HEK293 (cell line): ENCODE data around the gene TMUB1.

ENCODE experiments used
- BCL11A ChIP-seq: fragments of 450-650 bp; formaldehyde crosslinking; IDR thresholded peaks from 2 replicates; pipeline ENCODE4 v1.5.1; 2016; ENCODE audit warnings: low read depth, missing biosample characterization, missing genetic modification characterization
- GFI1B ChIP-seq: fragments of 450-650 bp; formaldehyde crosslinking; IDR thresholded peaks from 2 replicates; pipeline ENCODE4 v1.5.1; 2016; ENCODE audit warnings: missing biosample characterization, missing genetic modification characterization
- KLF1 ChIP-seq: fragments of 450-650 bp; formaldehyde crosslinking; IDR thresholded peaks from 2 replicates; pipeline ENCODE4 v1.5.1; 2016; ENCODE audit warnings: missing biosample characterization, missing genetic modification characterization
- KLF16 ChIP-seq: fragments of 450-650 bp; formaldehyde crosslinking; IDR thresholded peaks from 2 replicates; pipeline ENCODE4 v1.5.1; 2017; ENCODE audit warnings: missing biosample characterization, missing genetic modification characterization
- MEIS1 ChIP-seq: sonication (generic); formaldehyde crosslinking; IDR thresholded peaks from 2 replicates; pipeline ENCODE4 v1.8.1; 2022; ENCODE audit warnings: missing genetic modification reagents, mild to moderate bottlenecking, borderline replicate concordance
- OVOL3 ChIP-seq: fragments of 450-650 bp; formaldehyde crosslinking; IDR thresholded peaks from 2 replicates; pipeline ENCODE4 v1.5.1; 2016; ENCODE audit warnings: missing biosample characterization, missing genetic modification characterization
- RBAK ChIP-seq: fragments of 450-650 bp; formaldehyde crosslinking; IDR thresholded peaks from 2 replicates; pipeline ENCODE4 v1.5.1; 2016; ENCODE audit warnings: missing biosample characterization, missing genetic modification characterization
- SP7 ChIP-seq: fragments of 450-650 bp; formaldehyde crosslinking; IDR thresholded peaks from 2 replicates; pipeline ENCODE4 v1.5.1; 2016; ENCODE audit warnings: missing biosample characterization, missing genetic modification characterization
- ZFP3 ChIP-seq: fragments of 450-650 bp; formaldehyde crosslinking; IDR thresholded peaks from 2 replicates; pipeline ENCODE4 v1.5.1; 2016; ENCODE audit warnings: low read depth, missing biosample characterization, missing genetic modification characterization
- ZFP37 ChIP-seq: fragments of 450-650 bp; formaldehyde crosslinking; IDR thresholded peaks from 2 replicates; pipeline ENCODE4 v1.5.1; 2016; ENCODE audit warnings: missing biosample characterization, missing genetic modification characterization
- ZNF16 ChIP-seq: fragments of 450-650 bp; formaldehyde crosslinking; IDR thresholded peaks from 2 replicates; pipeline ENCODE4 v1.5.1; 2016; ENCODE audit warnings: low read depth, missing biosample characterization, missing genetic modification characterization
- ZNF335 ChIP-seq: fragments of 450-650 bp; formaldehyde crosslinking; conservative IDR thresholded peaks from 2 replicates; pipeline ENCODE4 v1.5.1; 2016; ENCODE audit warnings: missing biosample characterization, missing genetic modification characterization
- ZNF366 ChIP-seq: fragments of 450-650 bp; formaldehyde crosslinking; conservative IDR thresholded peaks from 2 replicates; pipeline ENCODE4 v1.5.1; 2016; ENCODE audit warnings: missing biosample characterization, missing genetic modification characterization
- ZNF558 ChIP-seq: fragments of 450-650 bp; formaldehyde crosslinking; IDR thresholded peaks from 2 replicates; pipeline ENCODE4 v1.5.1; 2016; ENCODE audit warnings: missing biosample characterization, missing genetic modification characterization
- ZNF664 ChIP-seq: fragments of 450-650 bp; formaldehyde crosslinking; IDR thresholded peaks from 2 replicates; pipeline ENCODE4 v1.5.1; 2016; ENCODE audit warnings: missing biosample characterization, missing genetic modification characterization
- ZNF837 ChIP-seq: fragments of 450-650 bp; formaldehyde crosslinking; IDR thresholded peaks from 2 replicates; pipeline ENCODE4 v1.5.1; 2016; ENCODE audit warnings: missing biosample characterization, missing genetic modification characterization
- ZXDB ChIP-seq: fragments of 450-650 bp; formaldehyde crosslinking; IDR thresholded peaks from 2 replicates; pipeline ENCODE4 v1.5.1; 2016; ENCODE audit warnings: missing biosample characterization, missing genetic modification characterization
- TF ChIP-seq, protein P1 (sequence below): fragments of 450-650 bp; formaldehyde crosslinking; IDR thresholded peaks from 2 replicates; pipeline ENCODE4 v1.5.1; 2017; ENCODE audit warnings: missing biosample characterization, missing genetic modification characterization
- TF ChIP-seq, protein P2 (sequence below): fragments of 450-650 bp; formaldehyde crosslinking; conservative IDR thresholded peaks from 2 replicates; pipeline ENCODE4 v1.5.1; 2016; ENCODE audit warnings: low read depth, missing biosample characterization, missing genetic modification characterization
- TF ChIP-seq, protein P3 (sequence below): fragments of 450-650 bp; formaldehyde crosslinking; IDR thresholded peaks from 2 replicates; pipeline ENCODE4 v1.5.1; 2016; ENCODE audit warnings: missing biosample characterization, missing genetic modification characterization
- TF ChIP-seq, protein P4 (sequence below): fragments of 450-650 bp; formaldehyde crosslinking; IDR thresholded peaks from 2 replicates; pipeline ENCODE4 v1.5.1; 2016; ENCODE audit warnings: missing biosample characterization, missing genetic modification characterization
- TF ChIP-seq, protein P5 (sequence below): fragments of 450-650 bp; formaldehyde crosslinking; IDR thresholded peaks from 2 replicates; pipeline ENCODE4 v1.5.1; 2016; ENCODE audit warnings: missing biosample characterization, missing genetic modification characterization, borderline replicate concordance
- TF ChIP-seq, protein P6 (sequence below): fragments of 450-650 bp; formaldehyde crosslinking; optimal IDR thresholded peaks from 2 replicates; pipeline ENCODE3; 2016; ENCODE audit warnings: missing biosample characterization, mild to moderate bottlenecking, missing genetic modification characterization
- TF ChIP-seq, protein P7 (sequence below): fragments of 450-650 bp; formaldehyde crosslinking; IDR thresholded peaks from 2 replicates; pipeline ENCODE4 v1.5.1; 2017; ENCODE audit warnings: missing biosample characterization, missing genetic modification characterization

Gene TMUB1

DNA sequence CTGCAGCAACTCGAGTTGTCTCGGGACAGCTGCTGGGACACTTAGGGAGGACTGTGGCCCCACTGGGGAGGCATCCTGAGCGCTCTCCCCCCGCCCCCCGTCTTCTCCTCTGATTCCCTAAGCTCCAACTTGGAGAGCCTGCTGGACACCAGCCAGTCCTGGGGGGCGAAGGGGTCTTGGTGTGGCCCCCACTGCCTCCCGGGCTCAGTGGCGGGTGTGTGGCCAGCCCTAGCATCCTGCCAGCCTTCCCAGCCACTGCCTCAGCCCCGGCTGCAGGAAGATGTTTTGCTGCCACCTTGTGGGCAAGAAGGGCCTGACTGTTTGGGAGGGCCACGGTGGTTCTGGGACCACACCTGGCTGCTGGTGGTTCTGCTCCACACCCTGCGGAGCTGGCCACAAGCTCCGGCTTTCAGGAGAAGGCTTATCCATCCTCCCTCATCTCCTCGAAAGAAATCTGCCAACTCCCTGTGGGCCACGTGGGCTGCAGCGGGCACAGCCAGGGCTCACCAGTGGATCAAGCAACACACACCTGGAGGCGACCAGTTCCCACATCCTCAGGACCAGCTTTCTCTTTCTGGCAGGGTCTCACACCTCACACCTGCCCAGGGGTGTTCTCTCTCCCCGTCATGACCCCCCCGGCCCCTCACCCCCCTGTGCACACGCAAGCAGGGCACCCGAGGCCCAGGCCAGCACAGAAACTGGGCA, 27.8 kb upstream of the TMUB1 start (continued):
- TF ChIP-seq ZNF335 (tag by site-specific recombination) (peak; percentile 29), MEIS1 (CRISPR knock-in tag) (no peak), ZNF16 (tag by site-specific recombination) (no peak), ZNF366 (tag by site-specific recombination) (no peak), BCL11A (no peak), ZNF664 (tag by site-specific recombination) (no peak), GFI1B (no peak), KLF1 (tag by site-specific recombination) (no peak), ZXDB (tag by site-specific recombination) (no peak), ZFP37 (tag by site-specific recombination) (0 out of 2 replicates have a peak, but pooled peaks have one; percentile 28), RBAK (no peak), OVOL3 (tag by site-specific recombination) (no peak), ZFP3 (no peak), ZNF558 (tag by site-specific recombination) (no peak), SP7 (tag by site-specific recombination) (0 out of 2 replicates have a peak, but pooled peaks have one; percentile 24), ZNF837 (tag by site-specific recombination) (no peak), KLF16 (tag by site-specific recombination) (no peak)
- TF ChIP-seq, protein P1, sequence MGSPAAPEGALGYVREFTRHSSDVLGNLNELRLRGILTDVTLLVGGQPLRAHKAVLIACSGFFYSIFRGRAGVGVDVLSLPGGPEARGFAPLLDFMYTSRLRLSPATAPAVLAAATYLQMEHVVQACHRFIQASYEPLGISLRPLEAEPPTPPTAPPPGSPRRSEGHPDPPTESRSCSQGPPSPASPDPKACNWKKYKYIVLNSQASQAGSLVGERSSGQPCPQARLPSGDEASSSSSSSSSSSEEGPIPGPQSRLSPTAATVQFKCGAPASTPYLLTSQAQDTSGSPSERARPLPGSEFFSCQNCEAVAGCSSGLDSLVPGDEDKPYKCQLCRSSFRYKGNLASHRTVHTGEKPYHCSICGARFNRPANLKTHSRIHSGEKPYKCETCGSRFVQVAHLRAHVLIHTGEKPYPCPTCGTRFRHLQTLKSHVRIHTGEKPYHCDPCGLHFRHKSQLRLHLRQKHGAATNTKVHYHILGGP (tag by site-specific recombination): no peak
- TF ChIP-seq, protein P2, sequence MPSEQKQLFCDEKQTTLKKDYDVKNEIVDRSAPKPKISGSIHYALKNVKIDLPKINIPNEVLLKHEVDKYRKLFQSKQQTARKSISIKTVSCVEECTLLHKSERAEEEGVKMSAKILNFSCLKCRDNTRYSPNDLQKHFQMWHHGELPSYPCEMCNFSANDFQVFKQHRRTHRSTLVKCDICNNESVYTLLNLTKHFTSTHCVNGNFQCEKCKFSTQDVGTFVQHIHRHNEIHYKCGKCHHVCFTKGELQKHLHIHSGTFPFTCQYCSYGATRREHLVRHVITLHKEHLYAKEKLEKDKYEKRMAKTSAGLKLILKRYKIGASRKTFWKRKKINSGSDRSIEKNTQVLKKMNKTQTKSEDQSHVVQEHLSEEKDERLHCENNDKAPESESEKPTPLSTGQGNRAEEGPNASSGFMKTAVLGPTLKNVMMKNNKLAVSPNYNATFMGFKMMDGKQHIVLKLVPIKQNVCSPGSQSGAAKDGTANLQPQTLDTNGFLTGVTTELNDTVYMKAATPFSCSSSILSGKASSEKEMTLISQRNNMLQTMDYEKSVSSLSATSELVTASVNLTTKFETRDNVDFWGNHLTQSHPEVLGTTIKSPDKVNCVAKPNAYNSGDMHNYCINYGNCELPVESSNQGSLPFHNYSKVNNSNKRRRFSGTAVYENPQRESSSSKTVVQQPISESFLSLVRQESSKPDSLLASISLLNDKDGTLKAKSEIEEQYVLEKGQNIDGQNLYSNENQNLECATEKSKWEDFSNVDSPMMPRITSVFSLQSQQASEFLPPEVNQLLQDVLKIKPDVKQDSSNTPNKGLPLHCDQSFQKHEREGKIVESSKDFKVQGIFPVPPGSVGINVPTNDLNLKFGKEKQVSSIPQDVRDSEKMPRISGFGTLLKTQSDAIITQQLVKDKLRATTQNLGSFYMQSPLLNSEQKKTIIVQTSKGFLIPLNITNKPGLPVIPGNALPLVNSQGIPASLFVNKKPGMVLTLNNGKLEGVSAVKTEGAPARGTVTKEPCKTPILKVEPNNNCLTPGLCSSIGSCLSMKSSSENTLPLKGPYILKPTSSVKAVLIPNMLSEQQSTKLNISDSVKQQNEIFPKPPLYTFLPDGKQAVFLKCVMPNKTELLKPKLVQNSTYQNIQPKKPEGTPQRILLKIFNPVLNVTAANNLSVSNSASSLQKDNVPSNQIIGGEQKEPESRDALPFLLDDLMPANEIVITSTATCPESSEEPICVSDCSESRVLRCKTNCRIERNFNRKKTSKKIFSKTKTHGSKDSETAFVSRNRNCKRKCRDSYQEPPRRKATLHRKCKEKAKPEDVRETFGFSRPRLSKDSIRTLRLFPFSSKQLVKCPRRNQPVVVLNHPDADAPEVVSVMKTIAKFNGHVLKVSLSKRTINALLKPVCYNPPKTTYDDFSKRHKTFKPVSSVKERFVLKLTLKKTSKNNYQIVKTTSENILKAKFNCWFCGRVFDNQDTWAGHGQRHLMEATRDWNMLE (tag by site-specific recombination): no peak
- TF ChIP-seq, protein P3, sequence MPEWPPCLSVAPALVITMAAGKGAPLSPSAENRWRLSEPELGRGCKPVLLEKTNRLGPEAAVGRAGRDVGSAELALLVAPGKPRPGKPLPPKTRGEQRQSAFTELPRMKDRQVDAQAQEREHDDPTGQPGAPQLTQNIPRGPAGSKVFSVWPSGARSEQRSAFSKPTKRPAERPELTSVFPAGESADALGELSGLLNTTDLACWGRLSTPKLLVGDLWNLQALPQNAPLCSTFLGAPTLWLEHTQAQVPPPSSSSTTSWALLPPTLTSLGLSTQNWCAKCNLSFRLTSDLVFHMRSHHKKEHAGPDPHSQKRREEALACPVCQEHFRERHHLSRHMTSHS (tag by site-specific recombination): no peak
- TF ChIP-seq, protein P4, sequence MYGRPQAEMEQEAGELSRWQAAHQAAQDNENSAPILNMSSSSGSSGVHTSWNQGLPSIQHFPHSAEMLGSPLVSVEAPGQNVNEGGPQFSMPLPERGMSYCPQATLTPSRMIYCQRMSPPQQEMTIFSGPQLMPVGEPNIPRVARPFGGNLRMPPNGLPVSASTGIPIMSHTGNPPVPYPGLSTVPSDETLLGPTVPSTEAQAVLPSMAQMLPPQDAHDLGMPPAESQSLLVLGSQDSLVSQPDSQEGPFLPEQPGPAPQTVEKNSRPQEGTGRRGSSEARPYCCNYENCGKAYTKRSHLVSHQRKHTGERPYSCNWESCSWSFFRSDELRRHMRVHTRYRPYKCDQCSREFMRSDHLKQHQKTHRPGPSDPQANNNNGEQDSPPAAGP: no peak
- TF ChIP-seq, protein P5, sequence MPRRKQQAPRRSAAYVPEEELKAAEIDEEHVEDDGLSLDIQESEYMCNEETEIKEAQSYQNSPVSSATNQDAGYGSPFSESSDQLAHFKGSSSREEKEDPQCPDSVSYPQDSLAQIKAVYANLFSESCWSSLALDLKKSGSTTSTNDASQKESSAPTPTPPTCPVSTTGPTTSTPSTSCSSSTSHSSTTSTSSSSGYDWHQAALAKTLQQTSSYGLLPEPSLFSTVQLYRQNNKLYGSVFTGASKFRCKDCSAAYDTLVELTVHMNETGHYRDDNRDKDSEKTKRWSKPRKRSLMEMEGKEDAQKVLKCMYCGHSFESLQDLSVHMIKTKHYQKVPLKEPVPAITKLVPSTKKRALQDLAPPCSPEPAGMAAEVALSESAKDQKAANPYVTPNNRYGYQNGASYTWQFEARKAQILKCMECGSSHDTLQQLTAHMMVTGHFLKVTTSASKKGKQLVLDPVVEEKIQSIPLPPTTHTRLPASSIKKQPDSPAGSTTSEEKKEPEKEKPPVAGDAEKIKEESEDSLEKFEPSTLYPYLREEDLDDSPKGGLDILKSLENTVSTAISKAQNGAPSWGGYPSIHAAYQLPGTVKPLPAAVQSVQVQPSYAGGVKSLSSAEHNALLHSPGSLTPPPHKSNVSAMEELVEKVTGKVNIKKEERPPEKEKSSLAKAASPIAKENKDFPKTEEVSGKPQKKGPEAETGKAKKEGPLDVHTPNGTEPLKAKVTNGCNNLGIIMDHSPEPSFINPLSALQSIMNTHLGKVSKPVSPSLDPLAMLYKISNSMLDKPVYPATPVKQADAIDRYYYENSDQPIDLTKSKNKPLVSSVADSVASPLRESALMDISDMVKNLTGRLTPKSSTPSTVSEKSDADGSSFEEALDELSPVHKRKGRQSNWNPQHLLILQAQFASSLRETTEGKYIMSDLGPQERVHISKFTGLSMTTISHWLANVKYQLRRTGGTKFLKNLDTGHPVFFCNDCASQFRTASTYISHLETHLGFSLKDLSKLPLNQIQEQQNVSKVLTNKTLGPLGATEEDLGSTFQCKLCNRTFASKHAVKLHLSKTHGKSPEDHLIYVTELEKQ (tag by site-specific recombination): no peak
- TF ChIP-seq, protein P6, sequence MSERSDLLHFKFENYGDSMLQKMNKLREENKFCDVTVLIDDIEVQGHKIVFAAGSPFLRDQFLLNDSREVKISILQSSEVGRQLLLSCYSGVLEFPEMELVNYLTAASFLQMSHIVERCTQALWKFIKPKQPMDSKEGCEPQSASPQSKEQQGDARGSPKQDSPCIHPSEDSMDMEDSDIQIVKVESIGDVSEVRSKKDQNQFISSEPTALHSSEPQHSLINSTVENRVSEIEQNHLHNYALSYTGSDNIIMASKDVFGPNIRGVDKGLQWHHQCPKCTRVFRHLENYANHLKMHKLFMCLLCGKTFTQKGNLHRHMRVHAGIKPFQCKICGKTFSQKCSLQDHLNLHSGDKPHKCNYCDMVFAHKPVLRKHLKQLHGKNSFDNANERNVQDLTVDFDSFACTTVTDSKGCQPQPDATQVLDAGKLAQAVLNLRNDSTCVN (tag by site-specific recombination): peak; percentile 13
- TF ChIP-seq, protein P7, sequence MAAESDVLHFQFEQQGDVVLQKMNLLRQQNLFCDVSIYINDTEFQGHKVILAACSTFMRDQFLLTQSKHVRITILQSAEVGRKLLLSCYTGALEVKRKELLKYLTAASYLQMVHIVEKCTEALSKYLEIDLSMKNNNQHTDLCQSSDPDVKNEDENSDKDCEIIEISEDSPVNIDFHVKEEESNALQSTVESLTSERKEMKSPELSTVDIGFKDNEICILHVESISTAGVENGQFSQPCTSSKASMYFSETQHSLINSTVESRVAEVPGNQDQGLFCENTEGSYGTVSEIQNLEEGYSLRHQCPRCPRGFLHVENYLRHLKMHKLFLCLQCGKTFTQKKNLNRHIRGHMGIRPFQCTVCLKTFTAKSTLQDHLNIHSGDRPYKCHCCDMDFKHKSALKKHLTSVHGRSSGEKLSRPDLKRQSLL (tag by site-specific recombination): no peak
